Heart left ventricle (tissue), 16 donors: ENCODE data around the gene TNS1. TPM values are rescaled to one million over a fixed set of nuclear protein-coding genes. Genes with fewer than 3 reads are reported as not detected.
"Not testable (repeated sequence)": the region's sequence is repeated elsewhere in the genome, so short reads cannot be mapped to it uniquely, and the experiment has no call there.

Source experiments
- ATAC-seq, 4 donors: fragments of 200-7000 bp; cut with Tn5 transposase; one replicate each; pipeline ENCODE4 v1.9.1; 2020 to 2022; ENCODE audit warnings: moderate library complexity in 4 of 4, mild to moderate bottlenecking in 3 of 4, moderate number of reproducible peaks in 1 of 4
- DNase-seq, 5 donors: peaks; one replicate each; pipeline ENCODE4 v3.0.0-alpha.2; 2020
- H3K27ac ChIP-seq, 12 donors: fragments of 200-600 bp; sonication (generic) in 4 of 12; one replicate each; pipeline versions ENCODE4 v1.5.0 to v1.8.0; 2016 to 2022; ENCODE audit warnings: mild to moderate bottlenecking in 2 of 12
- H3K27me3 ChIP-seq, 9 donors: fragments of 200-600 bp; sonication (generic) in 2 of 9; one replicate each; pipeline versions ENCODE4 v1.5.1 to v1.8.0; 2016 to 2022; ENCODE audit warnings: mild to moderate bottlenecking in 3 of 9
- H3K36me3 ChIP-seq, 9 donors: fragments of 200-600 bp; sonication (generic) in 2 of 9; one replicate each; pipeline versions ENCODE4 v1.5.0 to v1.8.0; 2018 to 2022; ENCODE audit warnings: mild to moderate bottlenecking in 2 of 9
- H3K4me1 ChIP-seq, 12 donors: fragments of 200-600 bp; sonication (generic) in 4 of 12; one replicate each; pipeline versions ENCODE4 v1.5.0 to v1.8.0; 2016 to 2022; ENCODE audit warnings: mild to moderate bottlenecking in 3 of 12
- H3K4me3 ChIP-seq, 12 donors: fragments of 200-600 bp; sonication (generic) in 4 of 12; one replicate each; pipeline versions ENCODE4 v1.5.0 to v1.8.0; 2017 to 2022; ENCODE audit warnings: mild to moderate bottlenecking in 9 of 12, moderate library complexity in 4 of 12
- H3K9me3 ChIP-seq, 12 donors: fragments of 200-600 bp; sonication (generic) in 4 of 12; one replicate each; pipeline versions ENCODE4 v1.5.0 to v1.8.0; 2016 to 2022; ENCODE audit warnings: mild to moderate bottlenecking in 1 of 12
- POLR2A ChIP-seq, 2 donors: fragments of 450-650 bp; IDR thresholded peaks; one replicate each; pipeline ENCODE4 v1.6.1; 2017; ENCODE audit warnings: antibody characterized with exemption in 2 of 2, mild to moderate bottlenecking in 2 of 2, moderate library complexity in 2 of 2
- WGBS, 4 donors: extraction: QIAGEN DNeasy Blood & Tissue Kit in 2 of 4; methylation state at CpG; one replicate each; pipeline versions ENCODE4 v1.1.5 to v1.1.7; 2013 to 2018; 5-methylcytosine and 5-hydroxymethylcytosine counted together
- intact Hi-C, 10 donors: fragments of 100-400 bp; cut with DNase I; formaldehyde crosslinking; loops; one replicate each; pipeline versions ENCODE4 v1.11.1 to v1.14.2; 2022
- polyA plus RNA-seq, 2 donors: library from polyadenylated mRNA; stranded (reverse); fragments of 200-250 nt; gene quantifications; one replicate each; pipeline ENCODE4 v1.2.3, GENCODE V29; 2013
- total RNA-seq, 9 donors: library from RNA; depleted of rRNA in 2 of 9; stranded (reverse); fragments of >200 nt in 2 of 9; fragmentation: NEBNext Ultra II Directional in 3 of 9; extraction: Animal tissue kit (Norgen Biotek cat#: 25700) in 3 of 9; gene quantifications; one replicate each; pipeline versions ENCODE4 v1.1.0 to v1.2.4, GENCODE V29; 2016 to 2023
- TF ChIP-seq, protein P1 (sequence below), 12 donors: fragments of 200-600 bp; sonication (generic) in 4 of 12; IDR thresholded peaks; one replicate each; pipeline versions ENCODE4 v1.5.0 to v1.8.0; 2018 to 2022; ENCODE audit warnings: antibody characterized with exemption in 12 of 12, mild to moderate bottlenecking in 5 of 12
- donor health status: ischemic (EF 13 %, LVEDD 7.1; RV severe dilation, severe dysfunction).
- donor health status: healthy with polysubstance abuse.
- donor health status: DM: no; HTN: yes; CAD: no.
- donor health status: DM: no; HTN: no; CAD: no.
- donor health status: ischemic (EF 25% LVEDD 6.9; RV normal size, moderate dysfunction).
- donor health status: ischemic (EF 25% LVEDD 5.7; RV mildly dilated, moderate dysfunction).
- donor health status: healthy.
- donor health status: DM: yes; HTN: yes; CAD: no.
- donor health status: ischemic (EF 35%, LVEDD 5.7; RV mildly dilated, moderate dysfunction).
- donor health status: nonischemic (EF 11% LVEDD 7.7; RV severe dilation, severe dysfunction).
- donor health status: DM: yes; HTN: yes; CAD: no.
- donor health status: PGD.
- donor health status: ischemic (EF 29% LVEDD 5.4; RV normal size, mild dysfunction).
- donor health status: nonischemic (EF 23%, LVEDD 6.1; RV moderate dilation, normal function).

The TNS1 gene
- total and polyA plus RNA-seq, 11 donors = 243 to 899 (median 669) TPM

DNA sequence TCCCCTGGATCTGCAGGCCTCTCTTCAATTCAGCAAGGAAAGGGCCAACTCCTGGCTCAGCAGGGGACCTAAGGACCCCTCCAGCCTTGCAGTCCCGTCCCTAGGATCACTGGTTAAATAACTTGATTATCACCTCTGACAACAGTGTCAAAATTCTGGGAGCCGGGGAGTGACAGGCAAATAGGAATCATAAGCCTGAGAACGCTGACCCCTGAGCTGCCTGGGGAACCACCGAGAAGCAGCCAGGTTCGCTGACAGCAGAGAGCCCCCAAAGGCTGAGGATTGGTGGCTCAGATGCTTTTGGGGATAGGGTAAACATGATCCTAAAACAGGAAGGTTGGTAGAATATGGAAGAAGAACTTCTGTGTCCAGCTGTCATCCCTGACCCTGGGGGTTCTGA is 17.5 kb upstream of the TNS1 start:
- intact Hi-C loops = no loop called here
- peak in 1 of 5 donors; percentile 17 for DNase-seq
- Histone ChIP-seq H3K9me3 (no peaks in the 10 kb centered on the region), H3K27me3 (no peaks in the 10 kb centered on the region), H3K4me3 (no peak overlapping the region), H3K27ac (peak overlapping the region in 4 of 12 donors; percentile 34 to 85 (median 82)), H3K4me1 (peaks cover 0 to 89% (median 46%) of the 10 kb centered on the region in 12 donors), H3K36me3 (no peaks in the 10 kb centered on the region)
- TF ChIP-seq POLR2A (IDR thresholded peaks at IDR 0.05) = no peak
- TF ChIP-seq, protein P1, sequence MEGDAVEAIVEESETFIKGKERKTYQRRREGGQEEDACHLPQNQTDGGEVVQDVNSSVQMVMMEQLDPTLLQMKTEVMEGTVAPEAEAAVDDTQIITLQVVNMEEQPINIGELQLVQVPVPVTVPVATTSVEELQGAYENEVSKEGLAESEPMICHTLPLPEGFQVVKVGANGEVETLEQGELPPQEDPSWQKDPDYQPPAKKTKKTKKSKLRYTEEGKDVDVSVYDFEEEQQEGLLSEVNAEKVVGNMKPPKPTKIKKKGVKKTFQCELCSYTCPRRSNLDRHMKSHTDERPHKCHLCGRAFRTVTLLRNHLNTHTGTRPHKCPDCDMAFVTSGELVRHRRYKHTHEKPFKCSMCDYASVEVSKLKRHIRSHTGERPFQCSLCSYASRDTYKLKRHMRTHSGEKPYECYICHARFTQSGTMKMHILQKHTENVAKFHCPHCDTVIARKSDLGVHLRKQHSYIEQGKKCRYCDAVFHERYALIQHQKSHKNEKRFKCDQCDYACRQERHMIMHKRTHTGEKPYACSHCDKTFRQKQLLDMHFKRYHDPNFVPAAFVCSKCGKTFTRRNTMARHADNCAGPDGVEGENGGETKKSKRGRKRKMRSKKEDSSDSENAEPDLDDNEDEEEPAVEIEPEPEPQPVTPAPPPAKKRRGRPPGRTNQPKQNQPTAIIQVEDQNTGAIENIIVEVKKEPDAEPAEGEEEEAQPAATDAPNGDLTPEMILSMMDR (IDR thresholded peaks at IDR 0.05) = no peak
- no peak for ATAC-seq
- 76 to 90% (median 87%) methylated on average over 5 of the region's 5 CpGs for WGBS, 4 donors

DNA sequence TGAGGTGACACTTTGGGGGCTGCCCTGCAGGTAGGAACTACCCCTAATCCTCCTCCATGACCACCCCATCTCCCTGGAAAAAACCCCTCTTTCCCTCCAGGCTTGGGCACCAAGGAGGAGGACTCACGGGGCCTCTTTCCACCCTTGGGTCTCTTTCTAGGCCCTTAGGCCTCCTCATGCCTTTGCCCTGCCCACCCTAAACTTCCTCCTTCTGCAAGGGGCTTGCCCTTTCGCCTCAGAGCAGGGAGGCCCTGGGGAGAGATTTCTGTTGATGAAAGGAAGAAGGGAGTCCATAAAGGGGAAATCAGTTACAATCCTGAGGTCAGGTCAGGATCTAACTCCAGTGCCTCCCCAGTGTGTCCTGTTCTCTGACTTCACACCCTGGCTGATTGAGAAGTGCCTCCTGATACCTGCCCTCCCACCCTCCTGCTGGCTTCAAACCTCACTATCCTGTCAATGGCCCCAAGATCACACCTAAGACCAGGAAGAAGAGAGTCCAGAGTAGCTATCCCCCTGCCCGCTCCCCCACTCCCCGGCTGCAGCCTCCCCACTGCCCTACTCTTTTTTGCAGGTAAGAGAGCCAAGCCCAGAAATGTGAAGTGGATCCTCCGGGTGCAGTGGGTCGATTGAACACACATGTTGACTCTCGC is 16.7 kb upstream of the TNS1 start:
- 86 to 89% (median 87%) methylated on average over 7 of the region's 7 CpGs for WGBS, 4 donors
- DNase-seq (peak in 1 of 5 donors; percentile 19), ATAC-seq (no peak)
- TF ChIP-seq POLR2A (IDR thresholded peaks at IDR 0.05) = no peak
- TF ChIP-seq, protein P1 (IDR thresholded peaks at IDR 0.05) = no peak
- Histone ChIP-seq H3K27me3 (no peaks in the 10 kb centered on the region), H3K4me1 (peaks cover 0 to 84% (median 42%) of the 10 kb centered on the region in 12 donors), H3K4me3 (no peak overlapping the region), H3K36me3 (no peaks in the 10 kb centered on the region), H3K27ac (peak overlapping the region in 1 of 12 donors; percentile 73), H3K9me3 (no peaks in the 10 kb centered on the region)
- intact Hi-C loops = no loop called here

DNA sequence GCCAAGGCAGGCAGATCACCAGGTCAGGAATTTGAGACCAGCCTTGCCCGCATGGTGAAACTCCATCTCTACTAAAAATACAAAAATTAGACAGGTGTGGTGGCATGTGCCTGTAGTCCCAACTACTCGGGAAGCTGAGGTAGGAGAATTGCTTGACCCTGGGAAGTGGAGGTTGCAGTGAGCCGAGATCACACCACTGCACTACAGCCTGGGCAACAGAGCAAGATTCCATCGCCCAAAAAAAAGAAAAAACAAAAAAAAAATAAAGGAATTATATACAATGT is 16.0 kb upstream of the TNS1 start:
- ATAC-seq, H3K27me3 ChIP-seq, H3K36me3 ChIP-seq, H3K4me3 ChIP-seq, H3K9me3 ChIP-seq, intact Hi-C loops: not testable (repeated sequence)
- DNase-seq = peak in 1 of 5 donors; percentile 9
- Histone ChIP-seq H3K4me1 (peaks cover 0 to 76% (median 38%) of the 10 kb centered on the region in 12 donors), H3K27ac (peak overlapping the region in 8 of 12 donors; percentile 5 to 73 (median 54))
- WGBS, 4 donors = 85 to 94% (median 91%) methylated on average over 4 of the region's 4 CpGs

DNA sequence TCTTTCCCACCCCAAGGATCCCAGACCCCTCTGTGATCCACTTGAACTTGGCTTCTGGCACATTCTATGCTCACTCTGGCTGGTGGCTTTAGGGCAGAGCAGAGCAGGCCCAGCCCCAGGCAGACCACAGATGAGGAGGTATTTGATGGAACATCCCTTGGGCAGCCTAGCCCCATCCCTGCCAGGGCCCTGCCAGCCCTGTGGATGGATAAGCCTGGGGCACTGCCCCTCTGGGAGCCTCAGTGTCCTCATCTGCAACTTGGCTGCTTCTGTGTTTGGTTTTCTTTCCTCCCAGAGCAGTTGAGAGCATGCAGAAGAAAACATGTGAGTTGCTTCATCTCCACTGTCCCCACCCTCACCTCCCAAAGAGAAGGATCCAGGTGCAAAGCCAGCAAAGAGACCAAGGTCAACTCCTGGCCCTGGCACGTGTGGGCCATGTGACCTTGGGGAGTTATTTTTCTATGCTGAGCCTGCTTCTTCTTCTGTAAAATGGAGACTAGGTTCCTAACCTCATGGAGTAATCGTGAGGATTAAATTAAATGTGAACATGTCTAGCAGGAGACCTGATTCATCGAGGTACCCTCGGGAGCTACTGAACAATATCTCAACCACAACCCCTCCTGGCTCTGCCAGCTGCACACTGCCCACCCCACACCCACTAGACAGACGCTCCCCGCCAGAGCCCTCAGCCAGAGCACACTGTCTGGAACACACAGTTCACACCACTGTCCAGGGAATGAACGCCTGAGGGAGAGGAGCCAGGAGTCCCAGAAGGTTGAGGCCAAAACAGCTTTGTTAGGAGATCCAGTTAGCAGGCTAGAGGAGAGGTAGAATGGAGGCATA is 14.6 kb upstream of the TNS1 start:
- no peaks in the 10 kb centered on the region for H3K27me3 ChIP-seq
- peak overlapping the region in 11 of 12 donors; percentile 5 to 73 (median 45) for H3K27ac ChIP-seq
- peaks cover 0 to 64% (median 30%) of the 10 kb centered on the region in 12 donors for H3K4me1 ChIP-seq
- ATAC-seq = peak; percentile 58 to 89 (median 78)
- no peak overlapping the region for H3K4me3 ChIP-seq
- intact Hi-C loops = no loop called here
- WGBS, 4 donors = 45 to 54% (median 48%) methylated on average over 7 of the region's 7 CpGs
- no peaks in the 10 kb centered on the region for H3K36me3 ChIP-seq
- no peak for TF ChIP-seq POLR2A (IDR thresholded peaks at IDR 0.05)
- TF ChIP-seq, protein P1 (IDR thresholded peaks at IDR 0.05) = no peak
- peak in 2 of 5 donors; percentile 71 to 84 for DNase-seq
- H3K9me3 ChIP-seq = no peaks in the 10 kb centered on the region
